A673 (cell line): ENCODE data around the gene GALC. TPM values are rescaled to one million over a fixed set of nuclear protein-coding genes. Genes with fewer than 3 reads are reported as not detected.

Experiments used
- BruUV-seq: library from RNA; stranded (reverse); fragments of 400-500 nt; replicated peaks from 2 replicates; lab custom pipeline; 2021; lab: Mats Ljungman, UMichigan
- CTCF ChIA-PET: fragments of 300-600 bp; sonication (Branson Sonifier 250); formaldehyde crosslinking; loops from one replicate; lab custom pipeline; 2022; ENCODE audit warnings: antibody characterized with exemption; lab: Charles Lee
- POLR2A ChIA-PET: fragments of 300-600 bp; sonication (Branson Sonifier 250); formaldehyde crosslinking; loops from one replicate; lab custom pipeline; 2022; ENCODE audit warnings: antibody characterized with exemption; ENCODE audit not compliant: low non-redundant PET; lab: Charles Lee
- DNase-seq: peaks from one replicate; pipeline ENCODE4 v3.0.0-alpha.2; 2015; ENCODE audit warnings: low spot score
- H3K27ac ChIP-seq: fragments of 200-600 bp; sonication (generic); 2 replicates; pipeline ENCODE4 v1.5.1; 2016; ENCODE audit warnings: mixed run types, low read depth, mild to moderate bottlenecking, mixed read lengths, antibody characterized with exemption, low read length; ENCODE audit not compliant: poor library complexity, severe bottlenecking
- H3K27me3 ChIP-seq: fragments of 200-600 bp; sonication (generic); replicated peaks from 2 replicates; pipeline ENCODE4 v1.6.1; 2017; ENCODE audit warnings: mixed run types, low read depth, mild to moderate bottlenecking, mixed read lengths, antibody characterized with exemption, low read length; ENCODE audit not compliant: insufficient read depth, poor library complexity
- H3K36me3 ChIP-seq: fragments of 200-600 bp; sonication (generic); 2 replicates; pipeline ENCODE4 v1.6.1; 2016; ENCODE audit warnings: mixed run types, mild to moderate bottlenecking, mixed read lengths, antibody characterized with exemption, low read length; ENCODE audit not compliant: insufficient read depth, poor library complexity, severe bottlenecking
- H3K4me1 ChIP-seq: fragments of 200-600 bp; sonication (generic); 2 replicates; pipeline ENCODE4 v1.6.1; 2017; ENCODE audit warnings: mixed run types, mild to moderate bottlenecking, mixed read lengths, antibody characterized with exemption, low read length; ENCODE audit not compliant: insufficient read depth, poor library complexity, severe bottlenecking
- H3K4me3 ChIP-seq: fragments of 200-600 bp; sonication (generic); 2 replicates; pipeline ENCODE4 v1.5.1; 2016; ENCODE audit warnings: low read depth, mixed run types, mild to moderate bottlenecking, mixed read lengths, low read length; ENCODE audit not compliant: poor library complexity, severe bottlenecking
- H3K9me3 ChIP-seq: fragments of 200-600 bp; sonication (generic); 2 replicates; pipeline ENCODE4 v1.6.1; 2016; ENCODE audit warnings: mixed run types, low read depth, mild to moderate bottlenecking, mixed read lengths, antibody characterized with exemption, low read length; ENCODE audit not compliant: poor library complexity, severe bottlenecking
- CTCF ChIP-seq: fragments of 300-800, 200-600 bp; sonication (generic); conservative IDR thresholded peaks from 2 replicates; pipeline ENCODE4 v1.5.1; 2017; ENCODE audit warnings: low read depth, mild to moderate bottlenecking, antibody characterized with exemption, low read length, moderate library complexity, mixed read lengths
- EZH2 ChIP-seq: fragments of 200-600 bp; sonication (generic); IDR thresholded peaks from 2 replicates; pipeline ENCODE4 v1.6.1; 2017; ENCODE audit warnings: borderline replicate concordance, low read depth, mild to moderate bottlenecking, mixed read lengths, antibody characterized with exemption, low read length; ENCODE audit not compliant: poor library complexity, severe bottlenecking
- intact Hi-C: fragments of 100-400 bp; cut with micrococcal nuclease; formaldehyde crosslinking; loops from one replicate; pipeline ENCODE4 v1.10.0; 2022; ENCODE audit not compliant: unreplicated experiment
- total RNA-seq: library from RNA; stranded (reverse); gene quantifications from 2 replicates; pipeline ENCODE4 v1.2.3, GENCODE V29; 2021

Gene GALC
- total RNA-seq, 1 experiment from 2014 or later = 11.5 TPM

- POLR2A ChIA-PET = no interaction called here
- Histone ChIP-seq H3K36me3 (no peaks in the 10 kb centered on the region), H3K4me1 (no peaks in the 10 kb centered on the region), H3K27me3 (no peaks in the 10 kb centered on the region), H3K9me3 (no peaks in the 10 kb centered on the region), H3K4me3 (no peak overlapping the region), H3K27ac (no peak overlapping the region)
- TF ChIP-seq EZH2 = no peak
- TF ChIP-seq CTCF = no peak
- intact Hi-C loops = no loop called here
- no TSS peak for BruUV-seq
- CTCF ChIA-PET = no interaction called here
- DNase-seq = no peak
Observed at GRCh38 chr14:88005978-88006851, 13.2 kb upstream of the GALC start.

- ChIA-PET CTCF (no interaction called here), POLR2A (no interaction called here)
- TF ChIP-seq CTCF (no peak), EZH2 (no peak)
- Histone ChIP-seq H3K9me3 (no peaks in the 10 kb centered on the region), H3K36me3 (no peaks in the 10 kb centered on the region), H3K27me3 (no peaks in the 10 kb centered on the region), H3K4me3 (no peak within 1 kb of the TSS), H3K27ac (no peak within 1 kb of the TSS), H3K4me1 (no peaks in the 10 kb centered on the region)
- no TSS peak for BruUV-seq
- DNase-seq = no peak
- intact Hi-C loops = no loop called here
Observed at GRCh38 chr14:88005050-88005481, 12.1 kb upstream of the GALC start, which contains the start of gene GPR65. GPR65 (plus strand) TSS chr14:88005135; CDS start chr14:88010848, 5,713 bp downstream.

DNA sequence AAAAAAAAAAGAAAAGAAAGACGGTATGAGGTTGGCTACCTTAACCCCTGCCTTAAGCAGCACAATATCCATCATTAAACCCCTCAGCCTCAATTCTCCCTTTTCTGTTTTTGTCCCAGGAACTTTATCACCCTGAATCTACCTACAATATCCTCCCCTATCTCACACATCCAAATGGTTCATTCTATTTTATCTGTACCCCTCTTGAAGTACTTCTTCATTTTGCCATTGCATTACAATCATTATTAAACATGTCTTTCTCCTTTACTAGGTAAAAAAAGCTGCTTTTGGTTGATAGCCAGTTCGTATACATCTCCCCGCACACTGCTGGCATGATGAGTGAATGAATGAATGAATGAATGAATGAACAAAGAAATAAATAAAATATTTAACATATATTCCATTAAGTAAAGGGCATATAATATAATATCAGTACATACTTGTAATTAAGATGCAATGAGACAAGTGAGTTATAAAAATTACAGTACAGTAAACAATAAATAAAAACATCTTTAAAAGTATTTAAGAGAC lies 11.6 kb upstream of the GALC start:
- Histone ChIP-seq H3K27ac (no peak overlapping the region), H3K27me3 (no peaks in the 10 kb centered on the region), H3K36me3 (no peaks in the 10 kb centered on the region), H3K9me3 (no peaks in the 10 kb centered on the region), H3K4me1 (no peaks in the 10 kb centered on the region), H3K4me3 (no peak overlapping the region)
- POLR2A ChIA-PET = no interaction called here
- no peak for DNase-seq
- CTCF ChIA-PET = no interaction called here
- BruUV-seq = no TSS peak
- intact Hi-C loops = no loop called here
- no peak for TF ChIP-seq EZH2
- TF ChIP-seq CTCF = no peak
